ENCODE measurements around the gene HEPN1.

GRCh38 chr11:124892750-124893454 is 26.1 kb upstream of the HEPN1 start:
- TF ChIP-seq CTCF (conservative IDR thresholded peaks at IDR 0.05) (no peak), ZFX (IDR thresholded peaks at IDR 0.05) (no peak)
